GM19023 (cell line): ENCODE data around the gene SAE1.
A peak's percentile ranks its signal among the peaks of the same experiment; 100 is the strongest.

ENCODE experiments used
- ATAC-seq: cut with Tn5 transposase; IDR thresholded peaks from one replicate; pipeline ENCODE4 v1.9.1; 2021; ENCODE audit warnings: mild to moderate bottlenecking, moderate library complexity; ENCODE audit not compliant: unreplicated experiment

SAE1 gene

DNA sequence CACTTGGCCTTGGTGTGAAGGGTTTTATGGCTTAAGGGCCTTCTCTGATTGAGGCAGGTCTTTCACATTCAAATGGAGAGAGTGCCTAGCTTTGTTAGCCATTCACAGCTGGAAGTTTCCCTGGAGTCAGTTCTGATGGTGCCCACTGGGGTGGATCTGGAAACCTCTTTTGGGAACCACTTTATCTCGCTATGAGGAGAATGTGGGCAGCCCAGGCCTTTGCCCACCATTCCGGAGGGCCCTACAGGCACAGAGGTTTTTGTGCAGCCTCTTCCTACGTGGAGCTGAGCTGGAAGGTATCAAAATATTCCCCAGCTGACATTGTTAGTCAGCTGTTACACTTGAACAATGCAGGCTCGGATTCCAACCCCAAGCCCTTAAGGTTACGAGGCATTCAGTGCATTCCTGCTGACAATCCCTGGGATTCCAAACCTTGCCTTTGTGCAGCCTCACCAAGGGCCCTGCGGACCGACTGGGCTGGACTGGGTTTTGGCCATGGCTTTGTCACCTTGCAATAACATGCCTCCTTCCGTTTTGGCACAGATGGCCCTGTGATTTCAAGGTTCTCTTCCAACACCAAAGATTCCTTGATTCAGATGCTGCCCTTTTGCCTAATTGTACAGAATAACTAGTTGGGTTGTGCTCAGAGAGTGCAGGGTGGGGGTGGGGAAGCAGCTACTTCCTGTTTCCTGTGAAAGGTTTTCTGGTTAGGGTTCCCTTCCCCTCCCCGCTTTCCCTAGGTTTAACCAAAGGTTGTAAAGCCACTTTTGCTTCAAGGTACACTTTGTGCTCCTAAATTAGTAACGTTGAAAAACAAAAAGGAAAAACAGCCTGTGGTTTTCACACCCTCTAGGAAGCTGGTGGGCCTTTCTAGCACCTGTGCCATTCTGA is 27.0 kb downstream of the SAE1 start:
- ATAC-seq: no peak

DNA sequence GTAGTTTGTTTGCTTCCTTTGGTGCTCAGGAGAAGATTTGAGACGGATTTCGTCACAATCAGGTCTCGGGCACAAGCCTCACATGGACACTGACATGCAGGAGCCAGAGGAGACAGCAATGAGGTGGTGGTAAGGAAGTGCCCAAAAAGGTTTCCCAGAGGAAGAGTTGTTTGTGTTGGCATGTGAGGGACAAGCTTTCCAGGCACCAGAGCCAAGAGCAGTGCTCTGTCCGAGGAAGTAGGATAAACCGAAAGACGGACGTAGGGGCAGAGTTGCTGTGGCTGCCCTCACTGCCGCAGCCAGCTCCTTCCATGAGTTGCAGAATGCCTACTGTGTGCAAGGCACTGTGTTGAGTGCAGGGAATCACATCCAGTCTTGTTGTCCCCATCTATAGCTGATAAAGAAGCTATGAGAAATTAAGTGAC is 27.7 kb downstream of the SAE1 start:
- no peak for ATAC-seq

DNA sequence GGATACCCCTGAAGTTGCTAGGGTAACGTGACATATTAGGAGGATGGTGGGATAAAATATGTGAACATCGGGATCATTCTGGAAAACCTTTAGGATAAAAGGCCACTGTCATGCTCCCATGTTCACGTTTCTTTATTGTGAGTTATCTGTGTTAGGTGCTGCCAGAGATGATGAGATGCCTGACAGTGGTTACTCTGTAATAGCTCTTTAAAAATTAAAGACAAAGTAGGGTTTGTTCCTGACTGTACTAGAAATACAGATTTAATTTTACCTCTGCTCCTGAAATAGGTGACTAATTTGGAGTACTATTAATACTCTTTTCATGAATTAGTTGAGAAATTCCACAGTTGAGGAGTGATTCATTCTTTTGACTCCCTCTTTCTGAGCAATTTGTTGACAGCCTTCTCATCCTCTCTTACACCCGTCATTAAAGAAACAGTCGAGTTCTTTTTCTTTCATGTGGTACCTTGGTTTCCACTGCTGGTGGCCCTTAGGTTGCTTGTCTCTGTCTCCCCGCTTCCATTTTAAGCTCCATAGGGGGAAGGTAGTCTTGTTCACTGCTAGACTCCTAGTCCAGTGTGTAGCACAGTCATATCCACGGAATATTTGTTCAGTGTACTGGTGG is 28.4 kb downstream of the SAE1 start:
- no peak for ATAC-seq

DNA sequence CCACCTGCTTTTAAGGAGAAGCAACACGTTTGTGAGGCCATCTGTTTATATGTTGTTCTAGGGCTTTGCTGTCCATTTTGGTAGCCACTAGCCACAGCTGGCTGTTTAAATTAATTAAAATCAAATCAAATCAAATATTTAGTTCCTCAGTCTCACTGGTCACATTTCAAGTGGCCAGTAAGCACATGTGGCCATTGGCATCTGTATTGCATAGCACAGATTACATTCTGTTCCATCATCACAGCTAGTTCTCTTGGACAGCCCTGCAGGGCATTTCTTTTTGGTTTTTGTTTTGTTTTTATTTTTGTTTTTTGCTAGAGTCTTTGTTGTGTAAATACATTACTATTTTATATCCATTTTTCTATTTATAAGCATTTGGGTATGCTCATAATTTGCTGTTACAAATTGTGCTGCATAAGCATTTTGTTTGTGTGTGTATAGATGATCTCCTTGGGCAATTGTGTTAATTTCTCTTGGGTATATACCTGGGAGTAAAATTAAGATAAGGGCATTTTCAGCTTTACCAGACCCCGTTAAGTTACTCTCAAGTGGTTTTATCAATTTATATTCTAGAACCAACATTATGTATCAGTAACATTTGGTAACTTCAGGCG is 31.3 kb downstream of the SAE1 start:
- no peak for ATAC-seq

DNA sequence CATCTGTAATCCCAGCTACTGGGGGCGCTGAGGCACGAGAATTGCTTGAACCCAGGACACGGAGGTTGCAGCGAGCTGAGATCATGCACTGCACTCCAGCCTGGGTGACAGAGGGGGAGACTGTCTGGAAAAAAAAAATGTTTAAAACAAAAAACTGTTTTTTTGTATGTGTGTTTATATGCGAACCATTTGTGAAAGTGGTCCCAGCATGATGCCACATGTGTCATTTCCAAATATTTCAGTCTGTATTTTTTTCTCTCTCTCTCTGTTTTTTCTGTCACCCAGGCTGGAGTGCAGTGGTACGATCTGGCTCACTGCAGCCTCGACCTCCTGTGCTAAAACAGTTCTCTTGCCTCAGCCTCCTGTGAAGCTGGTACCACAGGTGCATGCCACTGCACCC is 37.4 kb downstream of the SAE1 start:
- ATAC-seq: no peak

DNA sequence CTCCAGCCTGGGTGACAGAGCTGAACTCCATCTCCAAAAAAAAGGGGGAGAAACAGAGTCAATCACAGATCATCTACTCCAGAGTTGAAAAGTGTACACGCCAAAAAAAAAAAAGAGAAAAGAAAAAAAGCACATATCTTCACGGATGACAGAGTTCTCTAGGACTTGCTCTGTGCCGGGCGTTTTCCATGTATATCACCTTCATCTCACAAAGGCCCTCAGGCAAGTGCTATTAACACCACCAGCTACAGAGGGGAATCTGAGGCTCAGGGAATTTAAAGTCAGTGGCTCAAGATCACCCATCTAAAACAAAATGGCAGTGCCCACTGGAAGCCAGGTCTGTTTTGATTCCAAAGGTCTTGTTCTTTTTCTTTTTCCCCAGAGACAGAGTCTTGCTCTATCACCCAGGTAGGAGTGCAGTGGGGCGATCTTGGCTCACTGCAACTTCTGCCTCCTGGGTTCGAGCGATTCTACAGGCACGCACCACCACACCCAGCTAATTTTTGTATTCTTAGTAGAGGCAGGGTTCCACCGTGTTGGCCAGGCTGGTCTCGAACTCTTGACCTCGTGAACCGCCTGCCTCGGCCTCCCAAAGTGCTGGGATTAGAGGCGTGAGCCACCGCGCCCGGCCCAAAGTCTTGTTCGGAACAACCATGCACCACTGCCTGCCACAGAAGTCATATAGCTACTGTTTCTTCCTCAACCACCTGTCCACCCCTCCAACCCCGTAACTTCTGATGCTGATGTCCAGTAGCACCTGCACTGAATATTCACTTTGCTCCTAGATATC is 42.2 kb downstream of the SAE1 start:
- no peak for ATAC-seq

DNA sequence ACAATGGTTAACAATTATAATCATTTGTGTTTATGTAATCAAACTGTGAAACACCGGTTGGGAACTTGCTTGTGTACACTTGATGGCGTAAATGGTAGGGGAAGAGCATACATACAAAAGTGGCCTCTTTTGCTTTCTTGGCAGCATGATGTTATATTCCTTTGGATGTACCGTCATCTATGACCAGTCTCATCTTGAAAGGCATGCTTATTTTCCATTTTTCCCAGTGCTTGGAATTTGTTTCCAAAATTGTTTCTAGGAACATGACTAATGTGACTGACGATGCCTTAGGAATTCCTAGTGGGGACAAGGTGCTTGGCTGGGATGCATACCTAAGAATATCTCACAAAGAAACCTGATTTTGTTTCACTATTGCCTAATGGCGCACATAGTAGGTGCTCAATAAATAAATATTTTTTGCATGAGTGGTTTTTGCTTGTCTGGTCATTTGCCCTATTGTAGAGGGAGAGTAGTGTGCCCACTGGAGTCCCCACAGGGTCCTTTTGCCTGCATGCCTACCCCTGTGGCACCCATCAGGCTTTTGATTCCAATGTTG is 45.5 kb downstream of the SAE1 start:
- no peak for ATAC-seq

DNA sequence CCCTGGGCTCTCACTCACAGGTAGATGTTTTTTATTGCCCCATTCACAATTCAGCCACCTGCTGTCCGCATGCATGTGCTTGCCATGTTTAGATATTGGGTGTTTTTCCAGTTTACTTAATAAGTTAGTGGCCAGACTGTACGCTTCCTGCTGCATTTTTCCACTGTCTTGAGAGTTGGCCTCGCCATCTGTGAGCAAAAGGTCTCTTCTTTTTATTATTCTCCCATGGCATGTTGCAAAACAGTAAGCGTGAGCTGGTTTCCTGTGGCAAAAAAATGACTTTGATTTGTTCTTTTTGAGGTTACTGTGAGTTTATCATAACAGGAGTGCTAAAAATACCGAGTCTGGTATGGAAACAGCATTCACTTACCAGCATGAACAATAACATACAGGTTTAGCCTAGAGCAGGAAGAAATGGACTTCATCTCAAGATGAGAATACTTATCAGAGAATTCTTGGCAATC is 46.0 kb downstream of the SAE1 start:
- no peak for ATAC-seq

DNA sequence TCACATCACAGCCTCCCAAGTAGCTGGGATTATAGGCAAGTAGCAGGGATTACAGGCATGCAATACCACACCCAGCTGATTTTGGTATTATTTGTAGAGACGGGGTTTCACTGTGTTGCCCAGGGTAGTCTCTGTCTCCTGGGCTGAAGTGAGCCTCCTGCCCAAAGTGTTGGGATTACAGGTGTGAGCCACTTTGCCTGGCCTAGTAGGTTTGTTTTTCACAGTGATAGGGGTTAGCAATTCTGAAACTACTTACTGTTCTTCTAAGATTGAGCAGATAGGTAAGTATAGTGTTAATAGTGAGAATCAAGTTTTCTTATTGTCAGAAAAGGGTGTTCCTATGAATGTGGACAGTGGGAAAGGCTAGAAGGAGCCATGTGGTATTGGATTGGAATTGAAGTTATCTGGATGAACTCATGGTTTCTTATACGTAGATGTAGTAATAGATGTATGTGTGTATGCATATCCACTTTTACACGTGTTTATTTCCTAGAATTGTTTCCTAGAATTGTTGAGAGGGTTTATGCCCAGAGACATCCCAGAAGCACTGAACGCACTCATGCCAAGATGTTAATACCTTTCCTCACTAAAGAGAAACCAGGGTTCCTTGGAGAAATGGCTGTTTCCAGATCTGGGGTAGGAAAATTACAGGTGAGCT is 49.1 kb downstream of the SAE1 start:
- ATAC-seq: no peak

DNA sequence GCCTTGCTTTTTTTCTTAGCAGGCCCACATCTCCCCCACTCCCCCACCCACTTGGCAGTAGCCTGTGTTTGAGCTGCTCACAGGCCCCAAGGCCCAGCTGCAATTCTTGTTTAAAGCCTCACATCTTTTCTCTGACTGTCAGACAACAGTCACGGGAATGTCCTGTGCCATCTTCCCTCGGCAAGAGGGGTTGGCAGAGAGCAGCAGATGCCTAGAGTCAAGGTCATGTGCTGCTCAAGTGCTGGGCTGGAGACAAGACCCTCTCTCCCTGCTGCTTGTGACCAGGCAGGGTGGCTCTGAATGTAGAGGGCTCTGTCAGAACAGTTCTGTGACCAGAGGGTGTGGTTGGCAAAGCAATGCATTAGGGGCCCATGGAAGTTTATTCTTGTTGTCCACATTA is 53.0 kb downstream of the SAE1 start:
- ATAC-seq: no peak

DNA sequence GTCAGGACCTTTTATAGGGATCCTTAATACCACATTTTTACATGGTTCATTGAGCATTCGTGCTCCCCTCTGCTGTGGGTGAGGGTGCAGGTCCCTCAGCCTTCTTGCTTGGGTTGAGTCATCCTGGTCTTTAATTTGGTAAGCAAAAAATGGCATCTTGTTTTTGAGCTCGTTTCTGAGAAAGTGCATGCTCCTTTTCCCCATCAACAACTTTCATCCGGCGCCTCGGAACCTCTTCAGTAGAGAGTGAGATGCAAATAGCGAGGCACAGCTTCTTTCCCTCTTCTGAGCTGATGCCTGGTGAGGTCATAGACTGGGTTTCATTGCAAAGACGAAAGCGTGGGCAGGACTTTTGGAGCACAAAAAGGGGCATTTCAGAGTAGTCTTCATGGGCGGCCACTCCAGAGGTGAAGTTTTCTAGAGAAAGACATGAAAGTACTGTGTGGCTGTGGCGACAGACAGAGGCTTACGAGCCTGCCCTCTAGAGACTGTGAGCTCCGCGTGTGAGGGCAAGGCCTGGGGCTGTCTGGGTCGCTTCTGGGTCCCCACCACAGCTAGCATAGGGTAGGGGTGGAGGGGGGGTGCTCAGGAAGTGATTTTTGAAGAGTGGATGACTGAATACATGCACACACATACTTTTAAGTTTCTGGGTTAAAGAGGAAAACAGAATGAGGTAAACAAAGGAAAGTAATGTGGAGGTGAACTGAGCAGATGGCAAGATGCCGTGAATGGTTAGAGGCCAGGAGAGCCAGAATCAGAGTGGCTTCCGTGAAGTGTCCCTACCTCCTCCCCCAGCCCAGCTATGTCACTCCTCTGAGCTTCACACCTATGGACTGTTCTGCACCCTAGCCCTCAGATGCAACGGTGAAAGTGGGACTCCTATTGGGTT is 56.1 kb downstream of the SAE1 start:
- ATAC-seq: peak; percentile 91

DNA sequence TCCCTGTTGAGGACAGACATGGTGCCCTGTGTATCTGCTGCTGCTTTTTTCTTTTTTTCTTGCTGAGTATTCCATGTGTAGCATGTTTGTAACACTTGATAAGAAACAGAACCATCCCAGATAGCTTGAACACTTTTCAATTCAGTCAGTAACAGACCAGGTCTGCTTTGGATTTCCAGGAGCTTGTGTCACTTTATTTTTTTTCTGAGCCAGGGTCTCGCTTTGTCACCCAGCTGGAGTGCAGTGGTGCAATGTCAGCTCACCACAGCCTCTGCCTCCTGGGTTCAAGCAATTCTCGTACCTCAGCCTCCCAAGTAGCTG is 56.7 kb downstream of the SAE1 start:
- no peak for ATAC-seq

DNA sequence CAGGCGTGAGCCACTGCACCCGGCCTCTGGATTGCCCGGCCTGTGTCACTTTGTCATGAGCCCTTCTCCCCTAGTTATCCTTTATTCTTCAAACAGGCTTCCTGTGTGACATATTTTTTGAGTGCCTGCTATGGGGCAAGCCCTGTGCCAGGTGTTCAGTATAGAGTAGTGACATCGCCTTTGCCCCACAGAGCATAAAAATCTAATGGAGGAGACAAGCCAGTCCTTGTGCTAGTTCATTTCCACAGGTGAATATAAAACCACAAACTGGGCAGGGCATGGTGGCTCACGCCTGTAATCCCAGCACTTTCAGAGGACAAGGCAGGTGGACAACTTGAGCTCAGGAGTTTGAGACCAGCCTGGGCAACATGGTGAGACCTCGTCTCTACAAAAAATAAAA is 57.2 kb downstream of the SAE1 start:
- ATAC-seq: no peak

DNA sequence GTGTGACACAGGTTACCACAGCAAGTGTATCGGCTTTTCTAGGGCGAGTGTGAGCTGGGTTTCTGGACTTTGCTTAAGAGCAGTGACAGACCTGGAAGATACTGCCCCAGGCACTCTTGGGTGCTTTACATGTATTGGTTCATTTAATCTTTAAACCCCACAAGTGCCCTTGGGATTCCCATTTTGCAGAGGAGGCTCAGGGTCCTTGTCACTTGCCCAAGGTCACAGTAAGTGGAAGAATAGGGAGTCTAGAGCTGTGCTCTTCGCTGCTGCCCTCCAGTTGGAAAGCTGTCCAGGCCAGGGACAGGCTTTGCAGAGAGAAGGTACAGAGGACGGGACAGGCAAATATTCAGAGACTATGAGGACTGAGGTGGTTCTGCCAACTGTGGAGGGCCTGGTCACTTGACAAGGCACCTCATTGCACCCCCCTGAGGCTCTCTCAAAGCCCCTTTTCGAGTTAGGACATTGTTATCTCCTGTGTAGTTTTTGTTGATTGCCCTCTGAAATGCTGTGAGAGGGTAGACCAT is 57.9 kb downstream of the SAE1 start:
- ATAC-seq: no peak

DNA sequence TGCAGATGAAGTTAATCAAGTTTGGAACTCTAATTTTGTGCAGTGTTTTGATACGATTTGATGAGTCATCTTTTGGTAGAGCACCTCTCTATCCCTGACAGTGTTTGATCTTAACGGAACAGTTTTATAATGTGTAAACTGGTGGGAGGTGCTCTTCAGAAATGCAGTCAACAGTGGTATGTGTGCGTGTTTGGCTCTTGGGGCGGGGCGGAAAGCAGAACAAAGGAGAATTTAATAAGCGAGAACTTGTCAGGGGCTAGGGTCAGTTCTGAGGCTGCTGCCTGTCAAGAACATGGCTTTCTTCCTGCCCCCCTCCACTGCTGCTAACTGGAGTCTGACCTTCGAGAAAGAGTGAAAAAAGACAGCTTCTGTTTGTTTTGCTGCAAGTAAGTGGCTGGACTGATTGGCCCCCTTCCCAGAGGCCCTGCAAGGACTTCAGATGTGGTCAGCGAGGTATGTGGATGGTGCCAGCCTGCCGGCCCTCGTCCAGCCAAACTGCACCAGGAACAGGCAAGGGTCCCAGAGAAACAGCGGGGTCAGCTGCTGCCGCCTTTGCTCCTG is 59.6 kb downstream of the SAE1 start:
- no peak for ATAC-seq

DNA sequence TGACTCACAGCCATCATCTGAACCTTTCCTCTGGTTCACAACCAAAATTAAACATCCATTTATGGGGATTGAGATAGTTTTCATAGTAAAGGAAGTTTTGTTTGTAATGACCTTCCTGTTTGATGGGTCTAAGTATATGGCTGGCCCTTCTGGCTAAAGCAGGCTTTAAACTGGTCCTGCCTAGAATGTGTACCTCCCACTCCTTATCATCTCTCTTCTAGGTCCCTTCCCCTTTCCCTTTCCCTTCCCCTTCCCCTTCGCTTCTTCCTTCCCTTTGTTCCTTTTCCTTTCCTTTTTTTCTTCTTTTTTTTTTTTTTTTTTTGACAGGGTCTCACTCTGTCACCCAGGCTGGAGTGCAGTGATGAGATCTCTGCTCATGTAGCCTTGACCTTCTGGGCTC is 64.8 kb downstream of the SAE1 start:
- ATAC-seq: no peak

DNA sequence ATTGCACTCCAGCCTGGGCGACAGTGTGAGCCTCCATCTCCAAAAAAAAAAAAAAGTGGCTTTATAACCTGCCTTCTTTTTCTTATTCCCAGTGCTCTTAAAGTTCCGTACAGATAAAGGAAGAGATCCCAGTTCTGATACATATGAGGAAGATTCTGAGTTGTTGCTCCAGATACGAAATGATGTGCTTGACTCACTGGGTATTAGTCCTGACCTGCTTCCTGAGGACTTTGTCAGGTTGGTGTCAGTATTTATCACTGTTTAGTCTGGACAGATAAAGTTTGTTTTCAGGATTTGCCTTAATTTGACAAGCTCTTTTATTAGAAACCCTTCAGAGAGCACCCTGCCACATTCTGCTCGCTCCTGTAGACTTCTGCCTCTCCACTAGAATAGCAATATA is 66.5 kb downstream of the SAE1 start:
- no peak for ATAC-seq

DNA sequence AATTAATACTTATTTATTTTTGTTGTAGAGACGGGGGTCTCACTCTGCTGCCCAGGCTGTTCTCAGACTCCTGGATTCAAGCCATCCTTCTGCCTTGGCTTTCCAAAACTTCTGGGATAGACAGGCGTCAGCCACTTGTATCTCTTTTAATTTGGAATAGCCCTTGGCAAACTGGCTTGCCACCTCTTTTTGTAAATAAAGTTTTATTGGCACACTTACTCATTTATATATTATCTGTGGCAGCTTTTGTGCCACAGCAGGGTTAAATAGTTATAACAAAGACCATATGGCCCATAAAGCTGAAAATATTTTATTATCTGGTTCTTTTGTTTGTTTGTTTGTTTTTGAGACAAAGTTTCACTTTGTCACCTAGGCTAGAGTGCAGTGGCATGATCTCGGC is 69.9 kb downstream of the SAE1 start:
- no peak for ATAC-seq

DNA sequence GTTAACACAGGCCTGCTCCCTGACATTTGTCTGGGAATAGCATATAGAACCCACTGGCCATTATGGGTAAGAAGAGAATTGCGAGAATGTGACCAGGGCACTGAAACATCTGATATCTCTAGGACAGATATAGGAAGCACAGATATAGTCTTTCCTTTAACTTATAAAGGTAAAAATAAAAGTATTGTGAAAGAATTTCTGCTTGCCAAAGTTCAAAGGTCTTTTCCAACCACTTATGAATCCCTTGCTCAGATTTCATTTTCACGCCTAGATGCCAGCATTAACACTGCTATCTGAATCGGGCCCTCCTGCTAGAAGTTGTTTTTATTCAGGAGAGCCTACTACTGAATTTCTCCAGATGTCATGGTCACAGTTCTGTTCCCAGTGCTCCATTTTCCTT is 72.6 kb downstream of the SAE1 start:
- no peak for ATAC-seq
